ENCODE measurements around the gene CTBP2. TPM values are rescaled to one million over a fixed set of nuclear protein-coding genes. Genes with fewer than 3 reads are reported as not detected.
A peak's percentile ranks its signal among the peaks of the same experiment; 100 is the strongest.

CTBP2 gene
- total RNA-seq, 1 donor from 2014 or later = 73.0 TPM

DNA sequence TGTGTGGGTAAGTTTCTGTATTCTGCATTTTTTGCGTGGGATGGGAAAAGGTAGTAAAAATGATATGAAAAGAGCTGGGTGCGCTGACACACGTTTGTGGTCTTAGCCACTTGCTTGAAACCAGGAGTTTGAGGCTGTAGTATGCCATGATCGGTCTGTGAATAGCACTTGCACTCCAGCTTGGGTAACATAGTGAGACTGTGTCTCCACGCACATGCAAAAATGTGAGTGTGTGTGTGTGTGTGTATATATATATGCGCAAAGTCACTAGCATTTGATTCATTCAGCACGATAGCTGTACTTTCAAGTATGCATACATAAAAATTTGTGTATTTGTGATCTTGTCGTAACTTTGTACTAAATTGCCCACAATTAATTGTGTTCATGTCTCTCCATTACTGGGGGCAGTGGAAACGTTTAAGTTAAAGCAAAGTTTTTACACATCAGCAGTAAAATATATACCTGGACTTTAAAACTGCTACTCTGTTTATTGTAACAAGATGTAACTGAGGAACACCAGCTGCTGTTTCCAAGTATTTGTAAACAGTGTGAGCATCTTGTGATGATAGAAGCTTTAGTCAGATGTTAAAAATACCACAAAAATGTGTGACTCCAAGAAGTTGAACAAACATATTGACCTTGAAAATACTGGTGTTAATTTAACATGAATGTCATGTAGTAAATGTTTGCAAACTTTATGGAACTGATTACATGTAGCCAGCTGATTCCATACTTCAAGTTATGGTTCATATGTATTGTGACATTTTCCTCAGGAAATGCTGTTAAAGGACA, 216.9 kb downstream of the CTBP2 start:
- ATAC-seq (peak in 1 of 2 donors; percentile 29), DNase-seq (no peak)
- no peak overlapping the region for H3K4me3 ChIP-seq
- intact Hi-C loops (cut with DNase I) = no loop called here
- TF ChIP-seq, protein P1, sequence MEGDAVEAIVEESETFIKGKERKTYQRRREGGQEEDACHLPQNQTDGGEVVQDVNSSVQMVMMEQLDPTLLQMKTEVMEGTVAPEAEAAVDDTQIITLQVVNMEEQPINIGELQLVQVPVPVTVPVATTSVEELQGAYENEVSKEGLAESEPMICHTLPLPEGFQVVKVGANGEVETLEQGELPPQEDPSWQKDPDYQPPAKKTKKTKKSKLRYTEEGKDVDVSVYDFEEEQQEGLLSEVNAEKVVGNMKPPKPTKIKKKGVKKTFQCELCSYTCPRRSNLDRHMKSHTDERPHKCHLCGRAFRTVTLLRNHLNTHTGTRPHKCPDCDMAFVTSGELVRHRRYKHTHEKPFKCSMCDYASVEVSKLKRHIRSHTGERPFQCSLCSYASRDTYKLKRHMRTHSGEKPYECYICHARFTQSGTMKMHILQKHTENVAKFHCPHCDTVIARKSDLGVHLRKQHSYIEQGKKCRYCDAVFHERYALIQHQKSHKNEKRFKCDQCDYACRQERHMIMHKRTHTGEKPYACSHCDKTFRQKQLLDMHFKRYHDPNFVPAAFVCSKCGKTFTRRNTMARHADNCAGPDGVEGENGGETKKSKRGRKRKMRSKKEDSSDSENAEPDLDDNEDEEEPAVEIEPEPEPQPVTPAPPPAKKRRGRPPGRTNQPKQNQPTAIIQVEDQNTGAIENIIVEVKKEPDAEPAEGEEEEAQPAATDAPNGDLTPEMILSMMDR (IDR thresholded peaks at IDR 0.05) = no peak
- peaks cover 3% of the 10 kb centered on the region for H3K36me3 ChIP-seq
- H3K4me1 ChIP-seq = peaks cover 62% of the 10 kb centered on the region
- no peaks in the 10 kb centered on the region for H3K27me3 ChIP-seq (ENCODE audit: low read depth)
- H3K27ac ChIP-seq = peak overlapping the region; percentile 14
- H3K9me3 ChIP-seq = no peaks in the 10 kb centered on the region

DNA sequence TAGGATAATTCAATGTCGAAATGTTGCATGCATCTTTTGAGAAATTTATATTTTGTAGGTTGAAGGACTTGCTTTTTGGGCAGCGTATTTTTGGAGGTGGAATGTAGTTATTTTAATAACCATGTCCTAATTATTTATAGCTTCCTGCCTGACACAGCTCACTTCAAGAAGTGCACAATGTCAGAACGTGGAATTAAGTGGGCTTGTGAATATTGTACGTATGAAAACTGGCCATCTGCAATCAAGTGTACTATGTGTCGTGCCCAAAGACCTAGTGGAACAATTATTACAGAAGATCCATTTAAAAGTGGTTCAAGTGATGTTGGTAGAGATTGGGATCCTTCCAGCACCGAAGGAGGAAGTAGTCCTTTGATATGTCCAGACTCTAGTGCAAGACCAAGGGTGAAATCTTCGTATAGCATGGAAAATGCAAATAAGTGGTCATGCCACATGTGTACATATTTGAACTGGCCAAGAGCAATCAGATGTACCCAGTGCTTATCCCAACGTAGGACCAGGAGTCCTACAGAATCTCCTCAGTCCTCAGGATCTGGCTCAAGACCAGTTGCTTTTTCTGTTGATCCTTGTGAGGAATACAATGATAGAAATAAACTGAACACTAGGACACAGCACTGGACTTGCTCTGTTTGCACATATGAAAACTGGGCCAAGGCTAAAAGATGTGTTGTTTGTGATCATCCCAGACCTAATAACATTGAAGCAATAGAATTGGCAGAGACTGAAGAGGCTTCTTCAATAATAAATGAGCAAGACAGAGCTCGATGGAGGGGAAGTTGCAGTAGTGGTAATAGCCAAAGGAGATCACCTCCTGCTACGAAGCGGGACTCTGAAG, 217.8 kb downstream of the CTBP2 start:
- TF ChIP-seq, protein P1 (IDR thresholded peaks at IDR 0.05) = no peak
- ATAC-seq (peak in 1 of 2 donors; percentile 47), DNase-seq (no peak)
- no peaks in the 10 kb centered on the region for H3K36me3 ChIP-seq
- H3K27me3 ChIP-seq (ENCODE audit: low read depth) = no peaks in the 10 kb centered on the region
- H3K4me3 ChIP-seq = no peak overlapping the region
- H3K4me1 ChIP-seq = peaks cover 59% of the 10 kb centered on the region
- no peaks in the 10 kb centered on the region for H3K9me3 ChIP-seq
- intact Hi-C loops (cut with DNase I) = no loop called here
- H3K27ac ChIP-seq = peak overlapping the region; percentile 14

DNA sequence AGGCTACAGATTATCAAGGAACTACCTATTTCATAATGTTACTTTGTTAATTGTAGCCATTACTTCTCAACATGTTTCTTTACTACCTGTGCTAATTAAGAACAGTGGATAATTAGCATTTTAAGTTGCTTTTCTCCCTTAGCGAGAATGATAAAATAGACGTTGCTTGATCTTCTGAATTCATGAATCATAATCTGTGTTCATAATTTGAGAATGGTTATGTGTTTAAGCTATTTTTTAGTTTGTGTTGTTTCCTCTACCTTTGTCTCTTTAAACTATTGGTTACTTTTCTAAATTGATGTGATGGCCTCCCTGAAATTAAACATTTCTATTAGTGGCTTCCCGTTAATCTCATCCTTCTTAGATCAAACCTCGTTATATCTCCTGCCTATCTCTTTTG, 218.5 kb downstream of the CTBP2 start, which contains the start of gene ZRANB1:
TSS of gene ZRANB1 (plus strand) at position 301 of the 400 bp plus-strand sequence. CDS start 371 bp downstream, outside the sequence.
- DNase-seq (no peak), ATAC-seq (no peak)
- no peaks in the 10 kb centered on the region for H3K9me3 ChIP-seq
- H3K36me3 ChIP-seq = no peaks in the 10 kb centered on the region
- H3K27me3 ChIP-seq (ENCODE audit: low read depth) = no peaks in the 10 kb centered on the region
- H3K4me1 ChIP-seq = peaks cover 52% of the 10 kb centered on the region
- peak within 1 kb of the TSS; percentile 14 for H3K27ac ChIP-seq
- H3K4me3 ChIP-seq = no peak within 1 kb of the TSS
- intact Hi-C loops (cut with DNase I) = no loop called here
- TF ChIP-seq, protein P1 (IDR thresholded peaks at IDR 0.05) = no peak

DNA sequence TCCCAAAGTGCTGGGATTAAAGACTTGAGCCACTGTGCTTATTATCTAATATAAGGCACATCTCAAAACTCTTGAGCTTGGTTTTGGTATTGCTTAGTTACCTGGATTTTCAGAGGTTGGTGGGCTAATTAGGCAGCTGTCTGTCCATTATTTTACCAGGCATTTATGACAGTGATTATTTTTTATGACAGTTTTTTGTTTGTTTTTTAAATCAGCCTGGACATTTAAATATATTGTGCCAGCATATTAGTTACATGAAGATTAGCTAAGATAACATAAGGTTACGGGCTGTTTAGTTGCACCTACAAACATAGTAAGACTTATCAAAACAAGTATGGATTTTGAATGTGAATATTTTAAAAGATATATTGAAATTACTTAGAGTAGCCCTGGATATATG, 221.1 kb downstream of the CTBP2 start:
- no peak for DNase-seq
- Histone ChIP-seq H3K36me3 (no peaks in the 10 kb centered on the region), H3K9me3 (no peaks in the 10 kb centered on the region), H3K27me3 (ENCODE audit: low read depth) (no peaks in the 10 kb centered on the region), H3K27ac (no peak overlapping the region), H3K4me3 (no peak overlapping the region), H3K4me1 (peaks cover 30% of the 10 kb centered on the region)
- ATAC-seq = no peak
- intact Hi-C loops (cut with DNase I) = no loop called here
- TF ChIP-seq, protein P1 (IDR thresholded peaks at IDR 0.05) = no peak

DNA sequence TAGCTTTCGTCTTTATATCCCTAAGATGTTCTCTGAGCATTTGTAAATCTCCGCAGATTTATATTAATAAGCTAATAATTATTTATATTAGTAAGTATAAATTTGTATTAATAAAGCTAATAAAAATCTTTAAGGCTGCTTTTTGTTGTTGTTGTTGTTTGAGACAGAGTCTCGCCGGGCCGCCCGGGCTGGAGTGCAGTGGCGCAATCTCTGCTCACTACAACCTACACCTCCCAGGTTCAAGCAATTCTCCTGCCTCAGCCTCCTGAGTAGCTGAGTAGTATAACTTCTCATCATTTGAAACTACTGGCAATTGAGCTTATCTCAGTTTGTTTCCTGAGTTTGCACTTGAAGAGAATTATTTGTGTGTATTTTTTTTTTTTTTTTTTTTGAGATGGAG, 223.6 kb downstream of the CTBP2 start:
- intact Hi-C loops (cut with DNase I) = no loop called here

More for the DNA sequence above, 223.6 kb downstream of the CTBP2 start:
- Histone ChIP-seq H3K36me3 (no peaks in the 10 kb centered on the region), H3K27ac (no peak overlapping the region), H3K9me3 (no peaks in the 10 kb centered on the region), H3K4me1 (peaks cover 6% of the 10 kb centered on the region), H3K27me3 (ENCODE audit: low read depth) (no peaks in the 10 kb centered on the region), H3K4me3 (no peak overlapping the region)
- ATAC-seq = no peak
- TF ChIP-seq, protein P1 (IDR thresholded peaks at IDR 0.05) = no peak
- no peak for DNase-seq

All from lower lobe of right lung (tissue), 2 donors.